ENCODE results near the gene HNRNPUL2.

The HNRNPUL2 gene

DNA sequence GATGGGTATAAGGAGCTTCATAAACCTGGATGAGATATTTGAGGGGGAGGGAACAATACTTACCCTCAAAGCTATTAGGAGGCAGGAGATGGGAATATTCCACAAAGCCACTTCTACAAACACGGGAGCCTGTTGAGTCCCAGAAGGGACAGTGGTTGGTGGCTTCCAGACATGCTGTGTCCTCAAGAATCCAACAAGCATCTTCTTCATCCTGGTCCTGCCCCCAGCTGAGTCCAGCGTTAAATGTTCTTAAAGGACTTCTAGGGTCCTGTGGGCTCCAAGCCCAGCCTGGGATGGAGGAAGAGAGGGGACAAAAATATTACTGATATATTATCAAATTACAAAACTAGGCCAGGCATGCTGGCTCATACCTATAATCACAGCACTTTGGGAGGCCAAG, 59.8 kb downstream of the HNRNPUL2 start:
- no peak for DNase-seq (ENCODE audit: low read depth)
- no peak for TF ChIP-seq CTCF (IDR thresholded peaks at IDR 0.05; ENCODE audit: insufficient read depth, low read depth, low read length, missing control alignments)
- peak overlapping the region; percentile 94 for H3K4me3 ChIP-seq (ENCODE audit: low read depth, low read length)

DNA sequence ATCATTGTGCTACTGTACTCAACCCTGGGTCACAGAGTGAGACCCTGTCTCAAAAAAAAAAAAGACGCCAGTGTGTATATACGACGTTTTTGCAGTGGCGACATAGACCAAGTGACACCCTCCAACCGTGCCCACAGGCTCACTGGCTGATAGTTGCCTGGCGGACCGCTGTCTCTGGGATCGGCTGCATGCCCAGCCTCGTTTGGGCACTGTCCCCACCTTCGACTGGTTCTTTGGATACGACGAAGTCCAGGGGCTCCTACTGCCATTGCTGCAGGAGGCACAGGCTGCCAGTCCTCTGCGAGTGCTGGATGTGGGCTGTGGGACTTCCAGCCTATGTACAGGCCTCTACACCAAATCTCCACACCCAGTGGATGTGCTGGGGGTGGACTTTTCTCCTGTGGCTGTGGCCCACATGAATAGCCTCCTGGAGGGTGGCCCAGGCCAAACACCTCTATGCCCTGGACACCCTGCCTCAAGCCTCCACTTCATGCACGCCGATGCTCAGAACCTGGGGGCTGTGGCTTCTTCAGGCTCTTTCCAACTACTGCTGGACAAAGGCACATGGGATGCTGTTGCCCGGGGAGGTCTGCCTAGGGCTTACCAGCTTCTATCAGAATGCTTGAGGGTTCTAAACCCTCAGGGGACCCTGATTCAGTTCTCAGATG, 60.9 kb downstream of the HNRNPUL2 start:
- peak overlapping the region; percentile 94 for H3K4me3 ChIP-seq (ENCODE audit: low read depth, low read length)
- peak; percentile 43 for DNase-seq (ENCODE audit: low read depth)
- no peak for TF ChIP-seq CTCF (IDR thresholded peaks at IDR 0.05; ENCODE audit: insufficient read depth, low read depth, low read length, missing control alignments)

DNA sequence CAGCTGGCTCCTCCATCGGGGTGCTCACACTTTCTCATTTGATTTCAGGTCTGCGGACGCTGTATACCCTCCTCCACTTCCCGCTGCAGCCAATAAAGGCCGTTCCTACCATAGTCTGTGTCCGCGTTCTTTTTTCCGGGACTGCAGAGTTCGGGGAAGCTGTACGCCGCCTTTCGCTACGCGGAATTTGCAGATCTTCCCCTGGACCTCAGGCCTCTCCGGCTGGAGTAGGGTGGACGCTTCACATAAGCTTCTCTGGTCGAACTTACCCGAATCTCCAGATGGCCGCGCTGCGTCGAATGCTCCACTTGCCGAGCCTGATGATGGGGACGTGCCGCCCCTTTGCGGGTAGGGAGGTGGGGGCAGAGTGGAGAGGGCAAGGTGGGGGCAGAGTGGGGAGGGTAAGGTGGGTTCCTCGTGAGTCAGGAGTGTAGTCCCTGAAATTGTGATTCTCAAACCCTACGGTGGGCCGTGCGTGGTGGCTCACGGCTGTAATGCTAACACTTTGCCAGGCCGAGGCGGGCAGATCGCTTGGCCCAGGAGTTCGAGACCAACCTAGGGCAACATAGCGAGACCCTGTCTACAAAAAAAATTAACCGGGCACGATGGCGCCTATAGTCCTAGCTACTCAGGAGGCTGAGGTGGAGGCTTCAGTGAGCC, 61.5 kb downstream of the HNRNPUL2 start:
- H3K4me3 ChIP-seq (ENCODE audit: low read depth, low read length): peak overlapping the region; percentile 94
- TF ChIP-seq CTCF (IDR thresholded peaks at IDR 0.05; ENCODE audit: insufficient read depth, low read depth, low read length, missing control alignments): no peak
- DNase-seq (ENCODE audit: low read depth): peak; percentile 74

DNA sequence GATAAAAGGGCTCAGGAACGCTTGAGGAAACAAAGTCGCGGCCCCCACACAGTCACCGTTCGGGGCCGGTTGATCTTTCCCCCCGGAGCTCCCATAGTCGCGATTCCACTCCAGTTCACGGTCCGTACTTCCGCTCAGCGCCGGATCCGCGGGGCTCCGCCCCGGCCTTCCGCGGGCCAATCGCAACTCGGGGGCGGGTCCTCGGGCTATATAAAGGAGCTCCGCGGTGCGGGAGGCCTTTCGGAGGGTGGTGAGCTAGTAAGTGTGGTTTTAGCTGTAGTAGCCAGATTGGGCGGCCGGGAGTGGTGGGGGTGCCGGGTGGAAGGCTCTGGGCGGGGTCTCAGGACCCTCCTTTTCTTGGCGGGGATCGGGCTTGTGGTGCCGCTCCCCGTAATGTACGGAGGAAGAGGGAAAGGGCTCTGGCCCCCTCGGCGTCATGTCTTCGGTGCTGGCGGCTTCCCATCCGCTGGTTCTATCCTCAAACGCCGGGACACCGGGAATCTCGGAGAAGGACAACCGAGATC, 62.1 kb downstream of the HNRNPUL2 start, which contains the start of the genes C11orf98 and CSKMT:
TSS of gene C11orf98 (minus strand) at position 136 of the 524 bp plus-strand sequence. CDS start at position 95, 41 bp downstream.
TSS of gene CSKMT (plus strand) at position 238 of the 524 bp plus-strand sequence. CDS start 568 bp downstream, outside the sequence.
- DNase-seq (ENCODE audit: low read depth): peak; percentile 97
- TF ChIP-seq CTCF (IDR thresholded peaks at IDR 0.05; ENCODE audit: insufficient read depth, low read depth, low read length, missing control alignments): no peak
- peak within 1 kb of the TSS; percentile 94 for H3K4me3 ChIP-seq (ENCODE audit: low read depth, low read length)

- TF ChIP-seq CTCF (IDR thresholded peaks at IDR 0.05; ENCODE audit: insufficient read depth, low read depth, low read length, missing control alignments): no peak
- H3K4me3 ChIP-seq (ENCODE audit: low read depth, low read length): peak overlapping the region; percentile 94
- peak; percentile 86 for DNase-seq (ENCODE audit: low read depth)
These were observed 62.7 kb downstream of the HNRNPUL2 start for GRCh38 chr11:62664405-62665074.

All from GM12865 (cell line).